KOPT-K1 (cell line): ENCODE measurements around the gene PTPRZ1.

Experiments
- H3K27ac ChIP-seq: fragments of 200-600 bp; sonication (generic); 2 replicates; pipeline ENCODE4 v1.5.1; 2016; ENCODE audit warnings: antibody characterized with exemption, mild to moderate bottlenecking, low read depth, low read length; ENCODE audit not compliant: poor library complexity, severe bottlenecking
- H3K36me3 ChIP-seq: fragments of 200-600 bp; sonication (generic); 2 replicates; pipeline ENCODE4 v1.5.1; 2017; ENCODE audit warnings: antibody characterized with exemption, mild to moderate bottlenecking, low read length, moderate library complexity; ENCODE audit not compliant: insufficient read depth
- H3K9me3 ChIP-seq: fragments of 200-600 bp; sonication (generic); 2 replicates; pipeline ENCODE4 v1.5.1; 2017; ENCODE audit warnings: antibody characterized with exemption, low read length, mild to moderate bottlenecking; ENCODE audit not compliant: insufficient read depth, poor library complexity, severe bottlenecking

Gene PTPRZ1

GRCh38 chr7:121872831-121873288 lies at the start of gene PTPRZ1:
TSS of gene PTPRZ1 (plus strand) at chr7:121873161. CDS start at chr7:121873500, 339 bp downstream.
- Histone ChIP-seq H3K27ac (no peak within 1 kb of the TSS), H3K9me3 (no peaks in the 10 kb centered on the region)

GRCh38 chr7:121824276-121824675 lies 48.7 kb upstream of the PTPRZ1 start:
- H3K36me3 ChIP-seq, result no peaks in the 10 kb centered on the region
- H3K9me3 ChIP-seq, result no peaks in the 10 kb centered on the region
- no peak overlapping the region for H3K27ac ChIP-seq

More at GRCh38 chr7:121872831-121873288, at the start of gene PTPRZ1:
- no peaks in the 10 kb centered on the region for H3K36me3 ChIP-seq

- Histone ChIP-seq H3K9me3 (no peaks in the 10 kb centered on the region), H3K27ac (no peak overlapping the region), H3K36me3 (no peaks in the 10 kb centered on the region)
These were observed 41.6 kb upstream of the PTPRZ1 start for GRCh38 chr7:121831351-121831750.

- no peak overlapping the region for H3K27ac ChIP-seq
These were observed 41.2 kb upstream of the PTPRZ1 start for GRCh38 chr7:121831801-121832200.

GRCh38 chr7:121832347-121832746 lies 40.6 kb upstream of the PTPRZ1 start:
- no peak overlapping the region for H3K27ac ChIP-seq
- H3K9me3 ChIP-seq, result no peaks in the 10 kb centered on the region
- H3K36me3 ChIP-seq, result no peaks in the 10 kb centered on the region

More at GRCh38 chr7:121831801-121832200, 41.2 kb upstream of the PTPRZ1 start:
- Histone ChIP-seq H3K36me3 (no peaks in the 10 kb centered on the region), H3K9me3 (no peaks in the 10 kb centered on the region)

GRCh38 chr7:121833991-121834390 lies 39.0 kb upstream of the PTPRZ1 start:
- Histone ChIP-seq H3K9me3 (no peaks in the 10 kb centered on the region), H3K27ac (no peak overlapping the region), H3K36me3 (no peaks in the 10 kb centered on the region)

GRCh38 chr7:121837462-121837861 lies 35.5 kb upstream of the PTPRZ1 start:
- Histone ChIP-seq H3K36me3 (no peaks in the 10 kb centered on the region), H3K27ac (no peak overlapping the region), H3K9me3 (no peaks in the 10 kb centered on the region)

GRCh38 chr7:121847041-121847440 lies 25.9 kb upstream of the PTPRZ1 start:
- no peaks in the 10 kb centered on the region for H3K9me3 ChIP-seq
- H3K36me3 ChIP-seq, result no peaks in the 10 kb centered on the region
- no peak overlapping the region for H3K27ac ChIP-seq

- Histone ChIP-seq H3K9me3 (no peaks in the 10 kb centered on the region), H3K27ac (no peak overlapping the region), H3K36me3 (no peaks in the 10 kb centered on the region)
These were observed 19.7 kb upstream of the PTPRZ1 start for GRCh38 chr7:121853307-121853706.

GRCh38 chr7:121860953-121861352 lies 12.0 kb upstream of the PTPRZ1 start:
- H3K36me3 ChIP-seq, result no peaks in the 10 kb centered on the region
- no peak overlapping the region for H3K27ac ChIP-seq
- no peaks in the 10 kb centered on the region for H3K9me3 ChIP-seq

- H3K27ac ChIP-seq, result no peak overlapping the region
- no peaks in the 10 kb centered on the region for H3K36me3 ChIP-seq
- no peaks in the 10 kb centered on the region for H3K9me3 ChIP-seq
These were observed 10.4 kb upstream of the PTPRZ1 start for GRCh38 chr7:121862591-121862990.

GRCh38 chr7:121871188-121871587 lies 1.8 kb upstream of the PTPRZ1 start:
- Histone ChIP-seq H3K36me3 (no peaks in the 10 kb centered on the region), H3K27ac (no peak overlapping the region), H3K9me3 (no peaks in the 10 kb centered on the region)

GRCh38 chr7:121873289-121874194 lies 581 bp downstream of the PTPRZ1 start:
- H3K27ac ChIP-seq, result no peak overlapping the region
- no peaks in the 10 kb centered on the region for H3K36me3 ChIP-seq
- H3K9me3 ChIP-seq, result no peaks in the 10 kb centered on the region

- H3K27ac ChIP-seq, result no peak overlapping the region
- no peaks in the 10 kb centered on the region for H3K9me3 ChIP-seq
- no peaks in the 10 kb centered on the region for H3K36me3 ChIP-seq
These were observed 1.3 kb downstream of the PTPRZ1 start for GRCh38 chr7:121874298-121874697.

GRCh38 chr7:121875203-121875602 lies 2.2 kb downstream of the PTPRZ1 start:
- H3K27ac ChIP-seq, result no peak overlapping the region
- no peaks in the 10 kb centered on the region for H3K9me3 ChIP-seq
- H3K36me3 ChIP-seq, result no peaks in the 10 kb centered on the region
